ENCODE data around the gene CRTAP. TPM values are rescaled to one million over a fixed set of nuclear protein-coding genes. Genes with fewer than 3 reads are reported as not detected.

Gene CRTAP
- total RNA-seq, 1 experiment from 2014 or later, result 134 TPM

DNA sequence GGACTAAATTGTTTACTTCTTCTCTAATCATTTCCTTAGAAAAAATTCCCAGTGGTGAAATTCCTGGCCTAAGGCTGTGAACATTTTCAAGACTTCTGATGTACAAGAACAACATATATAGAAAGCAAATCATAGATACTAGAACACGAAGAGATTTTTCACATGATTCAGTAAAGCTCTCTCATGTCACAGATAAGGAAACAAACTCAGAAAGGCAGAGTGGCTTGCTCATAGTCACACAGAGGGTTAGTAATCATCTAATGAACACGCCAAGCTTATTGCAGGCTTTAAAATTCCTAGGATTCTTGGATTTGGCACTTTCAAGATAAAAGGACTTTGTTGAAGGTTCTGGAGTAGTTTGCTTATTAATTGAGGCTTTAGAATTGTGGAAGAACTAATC is 26.2 kb downstream of the CRTAP start:
- Histone ChIP-seq H3F3A (ENCODE audit: insufficient read depth, low read depth) (no peaks in the 10 kb centered on the region), H3K4me2 (no peak overlapping the region), H3K4me3 (no peak overlapping the region), H3K9me3 (ENCODE audit: insufficient read depth, low read depth) (no peaks in the 10 kb centered on the region), H3K4me1 (replicated peaks; ENCODE audit: insufficient read depth) (no peaks in the 10 kb centered on the region), H3K9me2 (ENCODE audit: insufficient read depth) (no peaks in the 10 kb centered on the region), H3K36me3 (ENCODE audit: low read depth) (no peaks in the 10 kb centered on the region; the same call in 1 of the 2 replicates), H3K27ac (no peak overlapping the region), H2AFZ (no peak overlapping the region), H3K79me2 (ENCODE audit: low read depth) (no peaks in the 10 kb centered on the region), H3K27me3 (ENCODE audit: insufficient read depth, low read depth) (no peaks in the 10 kb centered on the region), H4K20me1 (ENCODE audit: insufficient read depth) (no peaks in the 10 kb centered on the region)
- no TSS peak for BruUV-seq (replicated peaks)
- TF ChIP-seq, protein P1, sequence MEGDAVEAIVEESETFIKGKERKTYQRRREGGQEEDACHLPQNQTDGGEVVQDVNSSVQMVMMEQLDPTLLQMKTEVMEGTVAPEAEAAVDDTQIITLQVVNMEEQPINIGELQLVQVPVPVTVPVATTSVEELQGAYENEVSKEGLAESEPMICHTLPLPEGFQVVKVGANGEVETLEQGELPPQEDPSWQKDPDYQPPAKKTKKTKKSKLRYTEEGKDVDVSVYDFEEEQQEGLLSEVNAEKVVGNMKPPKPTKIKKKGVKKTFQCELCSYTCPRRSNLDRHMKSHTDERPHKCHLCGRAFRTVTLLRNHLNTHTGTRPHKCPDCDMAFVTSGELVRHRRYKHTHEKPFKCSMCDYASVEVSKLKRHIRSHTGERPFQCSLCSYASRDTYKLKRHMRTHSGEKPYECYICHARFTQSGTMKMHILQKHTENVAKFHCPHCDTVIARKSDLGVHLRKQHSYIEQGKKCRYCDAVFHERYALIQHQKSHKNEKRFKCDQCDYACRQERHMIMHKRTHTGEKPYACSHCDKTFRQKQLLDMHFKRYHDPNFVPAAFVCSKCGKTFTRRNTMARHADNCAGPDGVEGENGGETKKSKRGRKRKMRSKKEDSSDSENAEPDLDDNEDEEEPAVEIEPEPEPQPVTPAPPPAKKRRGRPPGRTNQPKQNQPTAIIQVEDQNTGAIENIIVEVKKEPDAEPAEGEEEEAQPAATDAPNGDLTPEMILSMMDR (conservative IDR thresholded peaks at IDR 0.05), result no peak
- POLR2A ChIA-PET (ENCODE audit: unreplicated experiment), result no interaction called here
- no peak for DNase-seq
- intact Hi-C loops (cut with micrococcal nuclease; ENCODE audit: unreplicated experiment), result no loop called here
- CTCF ChIA-PET, result no interaction called here

DNA sequence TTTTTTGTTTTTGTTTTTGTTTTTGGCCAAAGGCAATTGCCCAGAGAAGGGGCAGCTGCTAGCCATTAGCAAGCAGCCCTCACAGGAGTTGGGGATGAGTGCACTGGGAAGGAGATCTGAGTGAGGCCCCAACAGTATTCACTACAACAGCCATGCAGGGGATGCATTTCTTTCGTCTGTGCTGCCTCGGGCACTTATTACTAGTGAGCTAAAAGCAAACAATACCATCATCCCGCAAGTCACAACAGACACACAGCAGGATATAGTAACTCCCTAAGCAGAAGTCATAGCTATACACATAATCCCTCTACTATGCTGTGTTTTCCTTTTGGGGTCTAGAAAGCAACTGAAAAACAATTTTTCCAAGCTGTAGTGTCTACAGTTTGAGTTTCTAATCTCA is 27.2 kb downstream of the CRTAP start:
- Histone ChIP-seq H2AFZ (no peak overlapping the region), H3F3A (ENCODE audit: insufficient read depth, low read depth) (no peaks in the 10 kb centered on the region), H3K27me3 (ENCODE audit: insufficient read depth, low read depth) (no peaks in the 10 kb centered on the region), H3K4me2 (no peak overlapping the region), H4K20me1 (ENCODE audit: insufficient read depth) (no peaks in the 10 kb centered on the region), H3K9me3 (ENCODE audit: insufficient read depth, low read depth) (no peaks in the 10 kb centered on the region), H3K4me1 (replicated peaks; ENCODE audit: insufficient read depth) (no peaks in the 10 kb centered on the region), H3K36me3 (ENCODE audit: low read depth) (no peaks in the 10 kb centered on the region; the same call in 1 of the 2 replicates), H3K9me2 (ENCODE audit: insufficient read depth) (no peaks in the 10 kb centered on the region), H3K4me3 (no peak overlapping the region), H3K79me2 (ENCODE audit: low read depth) (no peaks in the 10 kb centered on the region), H3K27ac (no peak overlapping the region)
- DNase-seq, result no peak
- TF ChIP-seq, protein P1 (conservative IDR thresholded peaks at IDR 0.05), result no peak
- TF ChIP-seq EZH2 (IDR thresholded peaks at IDR 0.05; ENCODE audit: low read depth), result no peak
- CTCF ChIA-PET, result no interaction called here
- BruUV-seq (replicated peaks), result no TSS peak
- intact Hi-C loops (cut with micrococcal nuclease; ENCODE audit: unreplicated experiment), result no loop called here
- POLR2A ChIA-PET (ENCODE audit: unreplicated experiment), result no interaction called here

DNA sequence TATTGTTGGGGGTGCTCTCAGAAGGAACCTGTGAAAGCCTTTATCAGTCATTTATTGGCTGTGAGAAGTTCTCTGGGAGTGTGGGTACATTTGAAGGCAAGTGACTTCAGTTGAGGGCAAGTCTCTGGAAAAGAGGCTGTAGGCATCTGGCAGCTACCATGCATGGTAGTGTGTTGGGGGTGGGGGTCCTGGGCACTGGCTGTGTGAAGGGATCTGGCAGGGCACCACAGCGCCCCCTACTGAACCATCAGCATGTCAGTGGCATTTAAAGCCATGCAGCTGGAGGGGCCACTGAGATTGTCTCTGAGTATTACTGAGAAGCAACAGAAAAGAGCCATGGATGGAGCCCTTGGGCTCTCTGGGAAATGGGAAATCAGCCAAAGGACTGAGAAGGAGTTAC is 30.6 kb downstream of the CRTAP start:
- Histone ChIP-seq H3K9me3 (ENCODE audit: insufficient read depth, low read depth) (no peaks in the 10 kb centered on the region), H3K27ac (no peak overlapping the region), H3K4me3 (no peak overlapping the region), H4K20me1 (ENCODE audit: insufficient read depth) (no peaks in the 10 kb centered on the region), H3K36me3 (ENCODE audit: low read depth) (no peaks in the 10 kb centered on the region), H3K27me3 (ENCODE audit: insufficient read depth, low read depth) (no peaks in the 10 kb centered on the region), H3K79me2 (ENCODE audit: low read depth) (no peaks in the 10 kb centered on the region), H2AFZ (no peak overlapping the region), H3K4me2 (no peak overlapping the region), H3F3A (ENCODE audit: insufficient read depth, low read depth) (no peaks in the 10 kb centered on the region), H3K4me1 (replicated peaks; ENCODE audit: insufficient read depth) (no peaks in the 10 kb centered on the region), H3K9me2 (ENCODE audit: insufficient read depth) (no peaks in the 10 kb centered on the region)
- no TSS peak for BruUV-seq (replicated peaks)
- POLR2A ChIA-PET (ENCODE audit: unreplicated experiment), result no interaction called here
- CTCF ChIA-PET, result no interaction called here
- DNase-seq, result no peak
- intact Hi-C loops (cut with micrococcal nuclease; ENCODE audit: unreplicated experiment), result no loop called here
- TF ChIP-seq, protein P1 (conservative IDR thresholded peaks at IDR 0.05), result peak; percentile 33; the same call in 1 of the 2 replicates
- TF ChIP-seq EZH2 (IDR thresholded peaks at IDR 0.05; ENCODE audit: low read depth), result no peak
